Tibial nerve (tissue), 3 donors: ENCODE results near the gene RNASEH2A.

Experiments used
- POLR2A ChIP-seq, 2 donors: fragments of 450-650 bp; IDR thresholded peaks; one replicate each; pipeline ENCODE4 v1.6.1; 2017; ENCODE audit warnings: antibody characterized with exemption in 2 of 2, mild to moderate bottlenecking in 2 of 2, moderate library complexity in 2 of 2
- TF ChIP-seq, protein P1 (sequence below), 5 experiments: fragments of 200-600 bp in 3 of 5; fragments of 450-650 bp in 2 of 5; sonication (generic) in 3 of 5; IDR thresholded peaks; one replicate each; pipeline ENCODE4 v1.5.1; 2016 to 2019; ENCODE audit warnings: antibody characterized with exemption in 5 of 5, mild to moderate bottlenecking in 3 of 5, moderate library complexity in 2 of 5

GRCh38 chr19:12778905-12779161, 27.6 kb upstream of the RNASEH2A start:
- TF ChIP-seq, protein P1, sequence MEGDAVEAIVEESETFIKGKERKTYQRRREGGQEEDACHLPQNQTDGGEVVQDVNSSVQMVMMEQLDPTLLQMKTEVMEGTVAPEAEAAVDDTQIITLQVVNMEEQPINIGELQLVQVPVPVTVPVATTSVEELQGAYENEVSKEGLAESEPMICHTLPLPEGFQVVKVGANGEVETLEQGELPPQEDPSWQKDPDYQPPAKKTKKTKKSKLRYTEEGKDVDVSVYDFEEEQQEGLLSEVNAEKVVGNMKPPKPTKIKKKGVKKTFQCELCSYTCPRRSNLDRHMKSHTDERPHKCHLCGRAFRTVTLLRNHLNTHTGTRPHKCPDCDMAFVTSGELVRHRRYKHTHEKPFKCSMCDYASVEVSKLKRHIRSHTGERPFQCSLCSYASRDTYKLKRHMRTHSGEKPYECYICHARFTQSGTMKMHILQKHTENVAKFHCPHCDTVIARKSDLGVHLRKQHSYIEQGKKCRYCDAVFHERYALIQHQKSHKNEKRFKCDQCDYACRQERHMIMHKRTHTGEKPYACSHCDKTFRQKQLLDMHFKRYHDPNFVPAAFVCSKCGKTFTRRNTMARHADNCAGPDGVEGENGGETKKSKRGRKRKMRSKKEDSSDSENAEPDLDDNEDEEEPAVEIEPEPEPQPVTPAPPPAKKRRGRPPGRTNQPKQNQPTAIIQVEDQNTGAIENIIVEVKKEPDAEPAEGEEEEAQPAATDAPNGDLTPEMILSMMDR (IDR thresholded peaks at IDR 0.05) = no peak
- TF ChIP-seq POLR2A (IDR thresholded peaks at IDR 0.05) = no peak
